Measurements from ENCODE around the gene SDF4. TPM values are rescaled to one million over a fixed set of nuclear protein-coding genes. Genes with fewer than 3 reads are reported as not detected.
A peak's percentile ranks its signal among the peaks of the same experiment; 100 is the strongest.

SDF4 gene
- total and polyA plus RNA-seq, 2 of the 13 experiments (the other 11 are each of a cell fraction or from before 2014, with no cell fraction given), result 80.8 to 107 TPM

DNA sequence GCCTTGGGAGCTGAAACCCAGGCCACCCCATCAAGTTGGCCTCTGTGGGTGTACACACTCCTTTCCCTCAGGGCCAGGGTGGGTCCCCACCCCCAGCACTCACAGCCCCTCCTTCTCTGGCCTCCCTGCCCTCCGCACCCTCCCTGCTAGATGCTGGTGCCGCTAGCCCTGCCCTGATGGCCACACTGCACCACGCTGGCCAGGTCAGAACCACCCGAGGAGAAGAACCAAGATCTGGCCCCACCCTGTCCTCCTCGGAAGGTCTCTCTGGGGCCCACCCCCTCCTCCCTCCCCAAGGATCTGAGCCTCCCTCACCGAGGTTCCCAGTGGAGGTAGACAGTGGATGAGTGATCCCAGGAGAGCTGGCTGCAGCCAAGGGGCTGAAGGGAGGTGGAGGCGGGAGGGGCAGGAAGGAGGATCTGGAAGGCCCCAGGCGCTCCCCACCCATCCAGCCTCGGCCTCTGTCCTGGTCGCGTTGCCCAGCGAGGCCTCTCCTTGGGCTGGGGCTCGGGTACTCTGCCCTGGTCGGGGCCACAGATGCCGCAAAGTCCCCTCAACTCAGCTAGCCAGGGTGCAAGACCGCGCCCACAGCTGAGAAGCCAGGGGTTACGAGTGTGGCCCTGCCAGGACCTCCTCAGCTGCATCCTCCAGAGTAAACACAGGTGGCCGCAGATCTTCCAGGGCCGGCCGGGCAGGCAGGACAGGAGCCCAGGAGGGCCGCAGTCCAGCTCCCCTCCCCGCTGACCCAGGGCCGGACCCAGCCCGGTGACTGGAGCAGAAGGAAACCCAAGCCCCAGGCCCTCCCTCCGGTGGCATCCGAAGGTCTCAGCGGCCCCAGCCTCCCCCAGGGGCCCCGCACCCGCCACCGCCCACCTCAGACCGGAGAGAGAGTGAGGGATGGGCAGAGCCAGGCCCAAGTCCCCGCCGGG lies 5.4 kb upstream of the SDF4 start (continued):
- TF ChIP-seq, protein P1, sequence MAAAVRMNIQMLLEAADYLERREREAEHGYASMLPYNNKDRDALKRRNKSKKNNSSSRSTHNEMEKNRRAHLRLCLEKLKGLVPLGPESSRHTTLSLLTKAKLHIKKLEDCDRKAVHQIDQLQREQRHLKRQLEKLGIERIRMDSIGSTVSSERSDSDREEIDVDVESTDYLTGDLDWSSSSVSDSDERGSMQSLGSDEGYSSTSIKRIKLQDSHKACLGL (CRISPR knock-in tag; IDR thresholded peaks at IDR 0.05), result peak; percentile 13; the same call in 1 of the 2 replicates
- TF ChIP-seq RBFOX2 (IDR thresholded peaks at IDR 0.05; ENCODE audit: low read depth, low read length) (no peak), YEATS2 (CRISPR knock-in tag; IDR thresholded peaks at IDR 0.05; ENCODE audit: borderline replicate concordance) (no peak; the same call in 1 of the 2 replicates), FLYWCH1 (CRISPR knock-in tag; IDR thresholded peaks at IDR 0.05) (no peak), FOXA3 (CRISPR knock-in tag; IDR thresholded peaks at IDR 0.05) (peak; percentile 47; the same call in 1 of the 2 replicates), ZFP37 (CRISPR knock-in tag; IDR thresholded peaks at IDR 0.05; ENCODE audit: borderline replicate concordance) (no peak), NFIB (CRISPR knock-in tag; IDR thresholded peaks at IDR 0.05; ENCODE audit: borderline replicate concordance) (no peak), TMF1 (CRISPR knock-in tag; IDR thresholded peaks at IDR 0.05; ENCODE audit: low read depth) (0 out of 2 replicates have a peak, but pooled peaks have one; percentile 11), ZNF441 (CRISPR knock-in tag; IDR thresholded peaks at IDR 0.05; ENCODE audit: borderline replicate concordance) (no peak), ZBTB7A (CRISPR knock-in tag; IDR thresholded peaks at IDR 0.05) (peak; percentile 52; the same call in 1 of the 2 replicates), ZNF776 (CRISPR knock-in tag; IDR thresholded peaks at IDR 0.05) (no peak), TSC22D2 (CRISPR knock-in tag; IDR thresholded peaks at IDR 0.05; ENCODE audit: borderline replicate concordance) (peak; percentile 15; the same call in 1 of the 2 replicates), ZNF296 (CRISPR knock-in tag; conservative IDR thresholded peaks at IDR 0.05) (no peak), ZNF510 (CRISPR knock-in tag; IDR thresholded peaks at IDR 0.05; ENCODE audit: low read depth) (no peak)
- TF ChIP-seq, protein P2, sequence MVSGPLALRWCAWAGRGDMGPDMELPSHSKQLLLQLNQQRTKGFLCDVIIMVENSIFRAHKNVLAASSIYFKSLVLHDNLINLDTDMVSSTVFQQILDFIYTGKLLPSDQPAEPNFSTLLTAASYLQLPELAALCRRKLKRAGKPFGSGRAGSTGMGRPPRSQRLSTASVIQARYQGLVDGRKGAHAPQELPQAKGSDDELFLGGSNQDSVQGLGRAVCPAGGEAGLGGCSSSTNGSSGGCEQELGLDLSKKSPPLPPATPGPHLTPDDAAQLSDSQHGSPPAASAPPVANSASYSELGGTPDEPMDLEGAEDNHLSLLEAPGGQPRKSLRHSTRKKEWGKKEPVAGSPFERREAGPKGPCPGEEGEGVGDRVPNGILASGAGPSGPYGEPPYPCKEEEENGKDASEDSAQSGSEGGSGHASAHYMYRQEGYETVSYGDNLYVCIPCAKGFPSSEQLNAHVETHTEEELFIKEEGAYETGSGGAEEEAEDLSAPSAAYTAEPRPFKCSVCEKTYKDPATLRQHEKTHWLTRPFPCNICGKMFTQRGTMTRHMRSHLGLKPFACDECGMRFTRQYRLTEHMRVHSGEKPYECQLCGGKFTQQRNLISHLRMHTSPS (CRISPR knock-in tag; IDR thresholded peaks at IDR 0.05; ENCODE audit: low read depth), result no peak; the same call in 1 of the 2 replicates
- TF ChIP-seq, protein P3, sequence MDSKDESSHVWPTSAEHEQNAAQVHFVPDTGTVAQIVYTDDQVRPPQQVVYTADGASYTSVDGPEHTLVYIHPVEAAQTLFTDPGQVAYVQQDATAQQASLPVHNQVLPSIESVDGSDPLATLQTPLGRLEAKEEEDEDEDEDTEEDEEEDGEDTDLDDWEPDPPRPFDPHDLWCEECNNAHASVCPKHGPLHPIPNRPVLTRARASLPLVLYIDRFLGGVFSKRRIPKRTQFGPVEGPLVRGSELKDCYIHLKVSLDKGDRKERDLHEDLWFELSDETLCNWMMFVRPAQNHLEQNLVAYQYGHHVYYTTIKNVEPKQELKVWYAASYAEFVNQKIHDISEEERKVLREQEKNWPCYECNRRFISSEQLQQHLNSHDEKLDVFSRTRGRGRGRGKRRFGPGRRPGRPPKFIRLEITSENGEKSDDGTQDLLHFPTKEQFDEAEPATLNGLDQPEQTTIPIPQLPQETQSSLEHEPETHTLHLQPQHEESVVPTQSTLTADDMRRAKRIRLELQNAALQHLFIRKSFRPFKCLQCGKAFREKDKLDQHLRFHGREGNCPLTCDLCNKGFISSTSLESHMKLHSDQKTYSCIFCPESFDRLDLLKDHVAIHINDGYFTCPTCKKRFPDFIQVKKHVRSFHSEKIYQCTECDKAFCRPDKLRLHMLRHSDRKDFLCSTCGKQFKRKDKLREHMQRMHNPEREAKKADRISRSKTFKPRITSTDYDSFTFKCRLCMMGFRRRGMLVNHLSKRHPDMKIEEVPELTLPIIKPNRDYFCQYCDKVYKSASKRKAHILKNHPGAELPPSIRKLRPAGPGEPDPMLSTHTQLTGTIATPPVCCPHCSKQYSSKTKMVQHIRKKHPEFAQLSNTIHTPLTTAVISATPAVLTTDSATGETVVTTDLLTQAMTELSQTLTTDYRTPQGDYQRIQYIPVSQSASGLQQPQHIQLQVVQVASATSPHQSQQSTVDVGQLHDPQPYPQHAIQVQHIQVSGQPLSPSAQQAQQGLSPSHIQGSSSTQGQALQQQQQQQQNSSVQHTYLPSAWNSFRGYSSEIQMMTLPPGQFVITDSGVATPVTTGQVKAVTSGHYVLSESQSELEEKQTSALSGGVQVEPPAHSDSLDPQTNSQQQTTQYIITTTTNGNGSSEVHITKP (CRISPR knock-in tag; IDR thresholded peaks at IDR 0.05; ENCODE audit: low read depth), result no peak
- TF ChIP-seq, protein P4, sequence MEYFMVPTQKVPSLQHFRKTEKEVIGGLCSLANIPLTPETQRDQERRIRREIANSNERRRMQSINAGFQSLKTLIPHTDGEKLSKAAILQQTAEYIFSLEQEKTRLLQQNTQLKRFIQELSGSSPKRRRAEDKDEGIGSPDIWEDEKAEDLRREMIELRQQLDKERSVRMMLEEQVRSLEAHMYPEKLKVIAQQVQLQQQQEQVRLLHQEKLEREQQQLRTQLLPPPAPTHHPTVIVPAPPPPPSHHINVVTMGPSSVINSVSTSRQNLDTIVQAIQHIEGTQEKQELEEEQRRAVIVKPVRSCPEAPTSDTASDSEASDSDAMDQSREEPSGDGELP (IDR thresholded peaks at IDR 0.05; ENCODE audit: borderline replicate concordance, low read depth), result peak; percentile 87; the same call in 1 of the 2 replicates
- TF ChIP-seq, protein P5, sequence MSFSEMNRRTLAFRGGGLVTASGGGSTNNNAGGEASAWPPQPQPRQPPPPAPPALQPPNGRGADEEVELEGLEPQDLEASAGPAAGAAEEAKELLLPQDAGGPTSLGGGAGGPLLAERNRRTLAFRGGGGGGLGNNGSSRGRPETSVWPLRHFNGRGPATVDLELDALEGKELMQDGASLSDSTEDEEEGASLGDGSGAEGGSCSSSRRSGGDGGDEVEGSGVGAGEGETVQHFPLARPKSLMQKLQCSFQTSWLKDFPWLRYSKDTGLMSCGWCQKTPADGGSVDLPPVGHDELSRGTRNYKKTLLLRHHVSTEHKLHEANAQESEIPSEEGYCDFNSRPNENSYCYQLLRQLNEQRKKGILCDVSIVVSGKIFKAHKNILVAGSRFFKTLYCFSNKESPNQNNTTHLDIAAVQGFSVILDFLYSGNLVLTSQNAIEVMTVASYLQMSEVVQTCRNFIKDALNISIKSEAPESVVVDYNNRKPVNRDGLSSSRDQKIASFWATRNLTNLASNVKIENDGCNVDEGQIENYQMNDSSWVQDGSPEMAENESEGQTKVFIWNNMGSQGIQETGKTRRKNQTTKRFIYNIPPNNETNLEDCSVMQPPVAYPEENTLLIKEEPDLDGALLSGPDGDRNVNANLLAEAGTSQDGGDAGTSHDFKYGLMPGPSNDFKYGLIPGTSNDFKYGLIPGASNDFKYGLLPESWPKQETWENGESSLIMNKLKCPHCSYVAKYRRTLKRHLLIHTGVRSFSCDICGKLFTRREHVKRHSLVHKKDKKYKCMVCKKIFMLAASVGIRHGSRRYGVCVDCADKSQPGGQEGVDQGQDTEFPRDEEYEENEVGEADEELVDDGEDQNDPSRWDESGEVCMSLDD (CRISPR knock-in tag; IDR thresholded peaks at IDR 0.05; ENCODE audit: borderline replicate concordance), result no peak
